Lower leg skin (tissue), 4 donors: ENCODE measurements around the gene IL17B. TPM values are rescaled to one million over a fixed set of nuclear protein-coding genes. Genes with fewer than 3 reads are reported as not detected.

ENCODE experiments used
- DNase-seq, 2 donors: peaks; one replicate each; pipeline ENCODE4 v3.0.0-alpha.2; 2019; ENCODE audit warnings: low spot score in 2 of 2
- H3K4me3 ChIP-seq: fragments of 200-600 bp; sonication (generic); 2 replicates; pipeline ENCODE4 v1.5.1; 2017; ENCODE audit warnings: mild to moderate bottlenecking, low read depth; ENCODE audit not compliant: poor library complexity, severe bottlenecking
- POLR2A ChIP-seq, 2 donors: fragments of 450-650 bp; IDR thresholded peaks; one replicate each; pipeline ENCODE4 v1.6.1; 2016 to 2017; ENCODE audit warnings: antibody characterized with exemption in 2 of 2, mild to moderate bottlenecking in 1 of 2, moderate library complexity in 1 of 2
- WGBS, 2 donors: methylation state at CpG; one replicate each; pipeline ENCODE4 v1.1.5; 2018; 5-methylcytosine and 5-hydroxymethylcytosine counted together
- intact Hi-C: fragments of 100-400 bp; cut with DNase I; formaldehyde crosslinking; loops from one replicate; pipeline ENCODE4 v1.15.0; 2023; ENCODE audit warnings: low total_unique reads
- total RNA-seq, 4 donors: library from RNA; depleted of rRNA; stranded (reverse); fragments of >200 nt; gene quantifications; one replicate each; pipeline ENCODE4 v1.1.0, GENCODE V29; 2016
- TF ChIP-seq, protein P1 (sequence below), 3 donors: fragments of 450-650 bp; IDR thresholded peaks; one replicate each; pipeline ENCODE4 v1.5.1; 2016; ENCODE audit warnings: antibody characterized with exemption in 3 of 3, mild to moderate bottlenecking in 3 of 3, moderate library complexity in 2 of 3

IL17B gene
- not detected for total RNA-seq

DNA sequence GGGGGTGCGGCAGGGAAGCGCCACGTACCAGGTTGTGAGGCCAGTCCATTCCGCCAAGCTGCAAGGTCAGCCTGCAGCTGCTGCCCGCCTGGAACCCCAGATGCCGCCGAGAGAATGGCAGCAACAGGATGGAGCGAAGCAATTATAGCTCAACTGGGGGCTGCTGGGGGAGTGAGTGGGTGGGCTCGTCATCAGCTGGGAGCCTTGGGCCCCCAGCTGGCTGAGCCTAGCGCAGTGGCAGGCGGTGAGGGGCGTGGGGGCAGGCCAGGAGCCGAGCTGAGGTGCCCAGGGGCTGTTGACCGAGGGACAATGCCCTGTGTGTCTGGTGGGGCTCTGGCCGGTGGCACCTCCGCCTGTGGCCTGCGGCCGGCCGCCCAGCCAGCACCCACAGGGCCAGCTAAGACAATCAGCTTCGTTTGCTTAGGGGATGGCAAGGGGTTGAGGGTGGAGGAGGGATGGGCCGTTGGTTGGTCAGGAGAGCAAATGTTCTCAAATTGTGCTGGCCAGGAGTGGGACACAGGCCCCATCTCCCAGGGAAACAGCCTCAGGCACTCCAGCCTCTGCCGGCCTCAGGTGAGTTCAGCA, at the start of gene IL17B:
Gene IL17B, minus strand, starts transcription at position 116 of the 585 bp plus-strand sequence. Its CDS starts 67 bp downstream, at position 49.
- WGBS, 2 donors = 81 to 83% methylated on average over 21 to 22 of the region's 22 CpGs
- TF ChIP-seq, protein P1, sequence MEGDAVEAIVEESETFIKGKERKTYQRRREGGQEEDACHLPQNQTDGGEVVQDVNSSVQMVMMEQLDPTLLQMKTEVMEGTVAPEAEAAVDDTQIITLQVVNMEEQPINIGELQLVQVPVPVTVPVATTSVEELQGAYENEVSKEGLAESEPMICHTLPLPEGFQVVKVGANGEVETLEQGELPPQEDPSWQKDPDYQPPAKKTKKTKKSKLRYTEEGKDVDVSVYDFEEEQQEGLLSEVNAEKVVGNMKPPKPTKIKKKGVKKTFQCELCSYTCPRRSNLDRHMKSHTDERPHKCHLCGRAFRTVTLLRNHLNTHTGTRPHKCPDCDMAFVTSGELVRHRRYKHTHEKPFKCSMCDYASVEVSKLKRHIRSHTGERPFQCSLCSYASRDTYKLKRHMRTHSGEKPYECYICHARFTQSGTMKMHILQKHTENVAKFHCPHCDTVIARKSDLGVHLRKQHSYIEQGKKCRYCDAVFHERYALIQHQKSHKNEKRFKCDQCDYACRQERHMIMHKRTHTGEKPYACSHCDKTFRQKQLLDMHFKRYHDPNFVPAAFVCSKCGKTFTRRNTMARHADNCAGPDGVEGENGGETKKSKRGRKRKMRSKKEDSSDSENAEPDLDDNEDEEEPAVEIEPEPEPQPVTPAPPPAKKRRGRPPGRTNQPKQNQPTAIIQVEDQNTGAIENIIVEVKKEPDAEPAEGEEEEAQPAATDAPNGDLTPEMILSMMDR (IDR thresholded peaks at IDR 0.05) = no peak
- TF ChIP-seq POLR2A (IDR thresholded peaks at IDR 0.05) = no peak
- DNase-seq = no peak
- intact Hi-C loops = no loop called here
- H3K4me3 ChIP-seq = no peak within 1 kb of the TSS

- no peak overlapping the region for H3K4me3 ChIP-seq
- intact Hi-C loops = no loop called here
- TF ChIP-seq POLR2A (IDR thresholded peaks at IDR 0.05) = no peak
- TF ChIP-seq, protein P1 (IDR thresholded peaks at IDR 0.05) = no peak
- WGBS, 2 donors = 88% methylated on average over 5 of the region's 5 CpGs
- no peak for DNase-seq
Observed at GRCh38 chr5:149428032-149428431, 48.9 kb upstream of the IL17B start.

- intact Hi-C loops = no loop called here
- WGBS, 2 donors = 93 to 97% methylated on average over 4 of the region's 4 CpGs
- H3K4me3 ChIP-seq = no peak overlapping the region
- TF ChIP-seq, protein P1 (IDR thresholded peaks at IDR 0.05) = no peak
- TF ChIP-seq POLR2A (IDR thresholded peaks at IDR 0.05) = no peak
- no peak for DNase-seq
Observed at GRCh38 chr5:149427374-149427773, 48.3 kb upstream of the IL17B start.

GRCh38 chr5:149426931-149427330, 47.8 kb upstream of the IL17B start:
- no peak for TF ChIP-seq POLR2A (IDR thresholded peaks at IDR 0.05)
- TF ChIP-seq, protein P1 (IDR thresholded peaks at IDR 0.05) = no peak
- no peak overlapping the region for H3K4me3 ChIP-seq
- 94 to 96% methylated on average over 2 of the region's 2 CpGs for WGBS, 2 donors
- intact Hi-C loops = no loop called here
- no peak for DNase-seq

DNA sequence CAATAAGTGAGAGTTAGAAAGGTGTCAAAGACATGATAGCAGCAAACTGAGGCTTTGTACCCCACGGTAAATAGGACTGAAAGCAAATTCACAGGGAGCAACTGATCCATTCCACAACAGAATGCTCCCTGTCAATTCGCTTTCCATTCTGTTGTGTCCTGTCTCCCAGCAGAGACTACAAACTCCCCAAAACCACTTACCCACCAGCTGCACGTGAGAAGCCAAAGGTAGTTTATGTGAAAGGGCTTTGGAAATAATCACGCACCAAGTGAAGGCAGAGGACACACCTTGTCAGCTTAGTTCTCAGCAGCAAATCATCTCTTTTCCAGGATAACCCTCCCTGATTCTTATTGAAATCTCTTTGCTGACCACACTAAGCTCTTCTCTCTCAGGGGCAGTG, 46.6 kb upstream of the IL17B start:
- DNase-seq = no peak
- H3K4me3 ChIP-seq = no peak overlapping the region
- 90 to 92% methylated on average over 4 of the region's 4 CpGs for WGBS, 2 donors
- intact Hi-C loops = no loop called here
- TF ChIP-seq, protein P1 (IDR thresholded peaks at IDR 0.05) = no peak
- no peak for TF ChIP-seq POLR2A (IDR thresholded peaks at IDR 0.05)
